Measurements from ENCODE around the gene C17orf114.

GRCh38 chr17:4833941-4834680 lies 32.0 kb upstream of the C17orf114 start:
- TF ChIP-seq POLR2A (IDR thresholded peaks at IDR 0.05), result no peak
- TF ChIP-seq EP300 (IDR thresholded peaks at IDR 0.05), result no peak
- TF ChIP-seq CTCF (IDR thresholded peaks at IDR 0.05), result no peak
- TF ChIP-seq POLR2AphosphoS5 (IDR thresholded peaks at IDR 0.05), result no peak

Measured in suprapubic skin (tissue), 4 donors.